COLO668 (cell line): ENCODE measurements around the gene TRIM22.
"Not testable (repeated sequence)": the region's sequence is repeated elsewhere in the genome, so short reads cannot be mapped to it uniquely, and the experiment has no call there.

Experiments used
- DNase-seq: peaks from one replicate; lab custom pipeline; 2025; ENCODE audit not compliant: unreplicated experiment; lab: John Stamatoyannopoulos, UW

TRIM22 gene, protein sequence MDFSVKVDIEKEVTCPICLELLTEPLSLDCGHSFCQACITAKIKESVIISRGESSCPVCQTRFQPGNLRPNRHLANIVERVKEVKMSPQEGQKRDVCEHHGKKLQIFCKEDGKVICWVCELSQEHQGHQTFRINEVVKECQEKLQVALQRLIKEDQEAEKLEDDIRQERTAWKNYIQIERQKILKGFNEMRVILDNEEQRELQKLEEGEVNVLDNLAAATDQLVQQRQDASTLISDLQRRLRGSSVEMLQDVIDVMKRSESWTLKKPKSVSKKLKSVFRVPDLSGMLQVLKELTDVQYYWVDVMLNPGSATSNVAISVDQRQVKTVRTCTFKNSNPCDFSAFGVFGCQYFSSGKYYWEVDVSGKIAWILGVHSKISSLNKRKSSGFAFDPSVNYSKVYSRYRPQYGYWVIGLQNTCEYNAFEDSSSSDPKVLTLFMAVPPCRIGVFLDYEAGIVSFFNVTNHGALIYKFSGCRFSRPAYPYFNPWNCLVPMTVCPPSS

GRCh38 chr11:5689551-5689983 lies at the start of gene TRIM22:
TSS of gene TRIM22 (plus strand) at chr11:5689790. CDS start at chr11:5696233, 6,443 bp downstream.
- no peak for DNase-seq

GRCh38 chr11:5639953-5640352 lies 49.6 kb upstream of the TRIM22 start:
- DNase-seq: no peak

- DNase-seq: no peak
These were observed 46.0 kb upstream of the TRIM22 start for GRCh38 chr11:5643585-5643984.

GRCh38 chr11:5646139-5646538 lies 43.5 kb upstream of the TRIM22 start:
- no peak for DNase-seq

- DNase-seq: no peak
These were observed 34.1 kb upstream of the TRIM22 start for GRCh38 chr11:5655474-5655873.

GRCh38 chr11:5656956-5657355 lies 32.6 kb upstream of the TRIM22 start:
- not testable (repeated sequence) for DNase-seq

DNA sequence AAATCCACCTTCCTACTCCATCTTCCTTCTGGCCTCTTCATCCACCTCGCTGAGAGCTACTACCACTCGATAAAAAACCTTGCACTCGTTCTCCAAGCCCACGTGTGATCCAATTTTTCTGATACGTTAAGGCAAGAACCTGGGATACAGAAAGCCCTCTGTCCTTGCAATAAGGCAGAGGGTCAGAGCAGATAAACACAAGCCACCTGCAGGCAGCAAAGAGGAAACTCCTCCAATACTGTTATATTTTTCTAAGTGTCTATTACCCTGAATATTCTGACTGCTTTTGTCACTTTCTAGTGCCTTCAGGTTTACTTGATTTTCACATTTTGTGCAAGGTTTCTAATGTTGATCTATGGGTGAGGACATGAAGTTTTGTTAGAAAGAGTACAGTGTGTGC lies 31.3 kb upstream of the TRIM22 start:
- DNase-seq: no peak

DNA sequence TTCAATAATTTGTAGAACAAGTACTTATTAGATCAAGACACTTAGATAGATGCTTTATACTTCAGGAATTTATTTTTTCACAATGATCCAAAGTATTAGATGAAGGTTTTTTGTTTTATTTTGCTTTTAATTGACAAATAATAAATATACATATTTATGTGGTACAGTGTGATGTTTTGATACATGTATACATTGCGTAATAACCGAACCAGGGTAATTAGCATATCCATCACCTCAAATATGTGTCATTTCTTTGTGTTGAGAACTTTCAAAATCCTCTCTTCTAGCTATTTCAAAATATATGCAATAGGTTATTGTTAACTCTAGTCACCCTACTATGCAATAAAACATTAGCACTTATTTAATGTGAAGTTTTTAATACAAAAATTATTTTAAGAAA lies 26.1 kb upstream of the TRIM22 start:
- no peak for DNase-seq

DNA sequence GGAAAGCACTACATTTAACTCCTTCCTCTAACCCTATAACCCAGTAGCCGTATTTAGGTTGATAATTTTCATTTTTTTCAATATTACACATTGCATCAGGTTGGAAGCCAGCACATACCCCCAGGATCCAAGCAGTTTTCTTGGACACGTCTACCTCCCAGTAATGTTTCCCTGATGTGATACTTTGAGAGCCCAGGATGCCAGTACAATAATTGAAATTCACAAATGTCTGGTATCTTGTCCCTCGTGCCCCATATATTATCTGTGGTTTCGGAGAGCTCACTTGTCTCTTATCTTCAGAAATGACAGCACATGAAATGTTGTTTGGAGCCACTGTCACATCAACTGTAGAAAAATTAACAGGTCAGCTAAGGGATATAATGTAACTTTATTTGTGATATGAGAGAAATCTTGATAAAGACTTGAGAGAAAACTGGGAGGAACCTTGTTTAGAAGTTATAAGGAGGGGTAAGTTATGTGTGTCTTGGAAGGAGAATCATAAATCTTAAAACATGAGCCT lies 24.5 kb upstream of the TRIM22 start:
- no peak for DNase-seq

DNA sequence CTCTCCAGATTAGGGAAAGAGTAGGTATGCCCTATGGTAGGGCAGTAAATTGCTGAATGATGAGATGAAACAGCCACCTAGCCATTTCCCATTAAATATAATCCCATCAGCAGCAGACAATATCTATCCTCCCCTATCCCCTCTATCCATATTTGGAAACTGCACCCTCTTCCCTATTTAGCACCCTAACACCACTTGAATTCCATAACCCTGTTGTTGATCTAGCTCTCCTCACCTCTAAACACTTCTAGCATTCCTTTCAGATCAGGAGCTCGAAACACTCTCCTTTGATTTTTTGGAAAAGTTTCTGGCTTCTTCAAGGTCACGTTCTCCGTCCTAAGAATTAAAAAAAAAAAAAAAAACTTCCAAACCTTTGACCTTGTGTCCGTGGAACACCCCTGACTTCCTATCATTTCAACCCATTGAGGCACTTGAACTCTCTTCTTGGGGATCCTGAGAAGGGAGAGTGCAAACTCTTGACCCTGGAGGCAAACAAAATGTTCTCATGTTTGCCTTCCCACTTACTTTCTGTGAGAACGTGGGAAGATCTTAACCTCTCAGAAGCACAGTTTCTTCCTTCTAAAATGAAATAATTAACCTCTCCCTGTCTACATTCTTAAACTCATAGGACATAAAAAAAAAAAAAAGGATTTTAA lies 23.7 kb upstream of the TRIM22 start:
- no peak for DNase-seq

DNA sequence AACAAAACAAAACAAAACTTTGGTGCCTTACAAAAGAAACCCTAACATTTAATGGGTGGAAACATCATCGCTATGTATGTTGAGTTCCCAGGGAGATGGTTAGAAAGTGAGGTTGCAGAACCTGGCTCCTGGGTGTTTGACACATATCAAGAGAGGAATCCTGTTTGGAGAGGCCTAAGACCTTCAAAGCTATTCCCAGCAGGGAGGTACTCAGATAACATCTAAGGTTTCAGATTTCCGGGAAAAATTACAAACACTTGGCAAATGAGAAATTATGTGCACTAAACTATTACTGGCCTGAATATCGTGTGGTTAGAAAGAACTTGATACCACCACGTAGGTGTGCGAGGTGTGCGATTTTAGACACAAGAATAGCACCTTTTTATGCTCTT lies 23.2 kb upstream of the TRIM22 start:
- DNase-seq: no peak

GRCh38 chr11:5671831-5672230 lies 17.8 kb upstream of the TRIM22 start:
- DNase-seq: no peak

GRCh38 chr11:5674391-5674790 lies 15.2 kb upstream of the TRIM22 start:
- no peak for DNase-seq

- DNase-seq: no peak
These were observed 9.8 kb upstream of the TRIM22 start for GRCh38 chr11:5679811-5680210.

GRCh38 chr11:5682890-5683441 lies 6.6 kb upstream of the TRIM22 start:
- not testable (repeated sequence) for DNase-seq

DNA sequence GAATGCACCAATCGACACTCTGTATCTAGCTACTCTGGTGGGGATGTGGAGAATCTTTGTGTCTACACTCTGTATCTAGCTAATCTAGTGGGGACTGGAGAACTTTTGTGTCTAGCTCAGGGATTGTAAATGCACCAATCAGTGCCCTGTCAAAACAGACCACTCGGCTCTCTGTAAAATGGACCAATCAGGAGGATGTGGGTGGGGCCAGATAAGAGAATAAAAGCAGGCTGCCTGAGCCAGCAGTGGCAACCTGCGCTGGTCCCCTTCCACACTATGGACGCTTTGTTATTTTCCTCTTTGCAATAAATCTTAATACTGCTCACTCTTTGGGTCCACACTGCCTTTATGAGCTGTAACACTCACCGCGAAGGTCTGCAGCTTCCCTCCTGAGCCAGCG lies 6.0 kb upstream of the TRIM22 start:
- not testable (repeated sequence) for DNase-seq

- no peak for DNase-seq
These were observed 5.4 kb upstream of the TRIM22 start for GRCh38 chr11:5684036-5684645.

DNA sequence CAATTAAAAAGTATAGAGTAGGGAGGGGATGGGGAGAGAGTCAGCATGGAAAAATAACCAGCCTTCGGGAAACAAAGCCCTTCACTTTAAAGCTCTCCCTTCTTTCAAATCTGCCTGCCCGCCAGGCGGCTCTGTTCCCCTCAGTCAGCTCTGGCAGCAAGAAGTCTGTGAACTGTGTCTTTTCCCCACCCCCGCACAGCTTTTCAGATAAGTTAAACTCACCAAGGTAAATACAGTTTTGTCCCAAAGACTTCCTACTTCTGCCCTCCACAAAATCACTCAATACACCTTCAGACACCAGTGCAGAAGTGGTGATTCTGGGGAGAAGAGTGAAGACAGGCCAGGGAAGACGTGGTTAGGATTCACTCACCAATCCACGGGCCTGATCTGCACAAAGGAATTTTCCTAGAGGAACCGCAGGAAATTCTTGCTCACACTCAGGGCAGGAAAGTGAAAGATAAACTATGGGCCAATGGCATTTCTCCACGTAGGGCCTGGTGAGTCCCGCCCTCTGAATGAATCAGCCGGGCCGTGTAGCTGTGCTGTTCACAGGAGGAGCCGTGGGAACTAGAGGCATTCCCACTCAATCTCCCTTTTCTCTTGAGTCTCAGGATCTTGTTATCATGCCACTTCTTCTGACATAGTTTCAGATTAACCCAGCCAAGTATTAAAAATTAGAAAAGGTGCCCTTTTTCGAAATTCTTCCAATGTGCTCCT lies 4.8 kb upstream of the TRIM22 start, which contains the start of gene TRIM5:
TRIM5 (minus strand) TSS at position 429 of the 717 bp plus-strand sequence. CDS start 4,897 bp downstream, outside the sequence.
- DNase-seq: no peak

GRCh38 chr11:5686426-5686825 lies 3.2 kb upstream of the TRIM22 start:
- DNase-seq: no peak

DNA sequence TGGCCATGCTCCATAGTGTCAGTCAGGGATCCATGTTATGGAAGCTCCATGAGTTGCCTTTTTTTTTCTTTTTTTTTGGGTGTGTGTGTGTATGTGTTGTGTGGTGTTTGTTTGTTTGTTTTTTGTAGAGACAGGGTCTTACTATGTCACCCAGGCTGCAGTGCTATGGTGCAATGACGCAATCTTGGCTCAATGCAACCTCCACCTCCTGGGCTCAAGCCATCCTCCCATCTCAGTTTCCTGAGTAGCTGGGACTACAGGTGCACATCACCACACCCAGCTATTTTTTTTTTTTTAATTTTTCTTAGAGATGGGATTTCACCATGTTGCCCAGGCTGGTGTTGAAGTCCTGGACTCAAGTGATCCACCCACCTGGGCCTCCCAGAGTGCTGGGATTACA lies 1.1 kb upstream of the TRIM22 start:
- DNase-seq: no peak

GRCh38 chr11:5690216-5690615 lies 626 bp downstream of the TRIM22 start:
- no peak for DNase-seq
